Measurements from ENCODE around the gene WDR76. TPM values are rescaled to one million over a fixed set of nuclear protein-coding genes. Genes with fewer than 3 reads are reported as not detected.
"Not testable (repeated sequence)": the region's sequence is repeated elsewhere in the genome, so short reads cannot be mapped to it uniquely, and the experiment has no call there.

Gene WDR76
- polyA plus RNA-seq, 4 donors, result 1.1 to 5.1 (median 3.3) TPM

DNA sequence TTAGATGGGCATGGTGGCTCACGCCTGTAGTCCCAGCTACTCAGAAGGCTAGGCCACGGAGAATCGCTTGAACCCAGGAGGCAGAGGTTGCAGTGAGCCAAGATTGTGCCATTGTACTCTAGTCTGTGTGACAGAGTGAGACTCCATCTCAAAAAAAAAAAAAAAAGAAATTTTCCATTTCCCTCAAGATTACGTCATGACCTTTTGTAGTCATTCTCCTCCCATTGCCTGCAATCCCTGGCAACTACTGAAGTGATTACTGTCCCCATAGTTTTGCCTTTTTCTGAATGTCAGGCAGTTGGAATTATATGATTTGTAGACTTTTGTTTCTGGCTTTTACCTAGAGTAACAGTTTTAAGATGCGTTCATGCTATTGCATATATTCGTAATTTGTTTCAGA lies 28.0 kb downstream of the WDR76 start:
- DNase-seq, result no peak
- Histone ChIP-seq H3K4me3 (ENCODE audit: low read depth in 1 of 3, low read length in 3 of 3) (no peak overlapping the region), H3K9me3 (ENCODE audit: control insufficient read depth in 2 of 2, insufficient read depth in 1 of 2, low read depth in 1 of 2, low read length in 1 of 2) (no peaks in the 10 kb centered on the region), H3K4me1 (ENCODE audit: control insufficient read depth in 3 of 3, insufficient read depth in 2 of 3, low read depth in 1 of 3, low read length in 2 of 3) (no peaks in the 10 kb centered on the region), H3K27ac (ENCODE audit: low read depth in 1 of 3, low read length in 2 of 3) (no peak overlapping the region), H3K27me3 (ENCODE audit: control insufficient read depth in 3 of 3, insufficient read depth in 3 of 3, low read length in 3 of 3) (no peaks in the 10 kb centered on the region), H3K36me3 (ENCODE audit: control insufficient read depth in 3 of 3, insufficient read depth in 2 of 3, low read depth in 1 of 3, low read length in 3 of 3) (peaks cover 0 to 11% (median 3%) of the 10 kb centered on the region in 3 donors)
- WGBS, 3 donors, result 95 to 100% (median 99%) methylated on average over 6 of the region's 6 CpGs
- FAIRE-seq, result no peak

DNA sequence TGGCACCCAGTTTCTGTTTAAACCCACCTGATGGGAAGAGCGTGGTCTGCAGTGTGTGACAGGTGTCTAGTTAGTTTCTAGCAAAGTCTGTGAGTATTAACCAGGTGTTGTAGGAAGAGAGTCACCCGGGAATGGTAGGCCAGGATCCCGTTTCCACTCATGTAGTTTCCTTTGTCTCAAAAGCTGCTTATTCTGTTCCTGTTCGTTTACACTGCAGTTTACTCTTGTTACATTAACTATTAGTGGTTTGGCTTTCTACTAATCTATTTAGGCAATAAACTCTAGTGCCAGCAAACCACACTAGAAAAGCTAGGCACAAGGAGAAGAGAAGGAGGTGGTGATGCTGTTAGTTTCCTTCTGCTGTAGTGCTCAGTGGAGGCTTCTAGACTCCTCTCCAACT lies 32.7 kb downstream of the WDR76 start:
- DNase-seq (no peak), FAIRE-seq (no peak)
- no peaks in the 10 kb centered on the region for H3K9me3 ChIP-seq (ENCODE audit: control insufficient read depth in 2 of 2, insufficient read depth in 1 of 2, low read depth in 1 of 2, low read length in 1 of 2)
- peaks cover 0 to 11% (median 3%) of the 10 kb centered on the region in 3 donors for H3K36me3 ChIP-seq (ENCODE audit: control insufficient read depth in 3 of 3, insufficient read depth in 2 of 3, low read depth in 1 of 3, low read length in 3 of 3)
- H3K4me3 ChIP-seq (ENCODE audit: low read depth in 1 of 3, low read length in 3 of 3), result no peak overlapping the region
- WGBS, 3 donors, result 66 to 68% (median 68%) methylated on average over 4 of the region's 4 CpGs
- no peaks in the 10 kb centered on the region for H3K4me1 ChIP-seq (ENCODE audit: control insufficient read depth in 3 of 3, insufficient read depth in 2 of 3, low read depth in 1 of 3, low read length in 2 of 3)
- H3K27me3 ChIP-seq (ENCODE audit: control insufficient read depth in 3 of 3, insufficient read depth in 3 of 3, low read length in 3 of 3), result no peaks in the 10 kb centered on the region
- no peak overlapping the region for H3K27ac ChIP-seq (ENCODE audit: low read depth in 1 of 3, low read length in 2 of 3)

DNA sequence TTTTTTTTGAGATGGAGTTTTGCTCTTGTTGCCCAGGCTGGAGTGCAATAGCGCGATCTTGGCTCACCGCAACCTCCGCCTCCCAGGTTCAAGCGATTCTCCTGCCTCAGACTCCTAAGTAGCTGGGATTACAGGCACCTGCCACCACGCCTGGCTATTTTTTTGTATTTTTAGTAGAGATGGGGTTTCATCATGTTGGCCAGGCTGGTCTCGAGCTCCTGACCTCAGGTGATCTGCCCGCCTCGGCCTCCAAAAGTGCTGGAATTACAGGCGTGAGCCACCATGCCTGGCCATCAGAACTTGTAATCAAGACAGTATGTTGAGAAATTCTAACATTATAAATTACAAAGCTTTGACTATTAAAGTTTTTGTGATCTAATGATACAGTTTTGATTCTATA lies 39.8 kb downstream of the WDR76 start:
- DNase-seq; H3K4me3 ChIP-seq (ENCODE audit: low read depth in 1 of 3, low read length in 3 of 3); H3K27ac ChIP-seq (ENCODE audit: low read depth in 1 of 3, low read length in 2 of 3); H3K36me3 ChIP-seq (ENCODE audit: control insufficient read depth in 3 of 3, insufficient read depth in 2 of 3, low read depth in 1 of 3, low read length in 3 of 3); H3K4me1 ChIP-seq (ENCODE audit: control insufficient read depth in 3 of 3, insufficient read depth in 2 of 3, low read depth in 1 of 3, low read length in 2 of 3); H3K27me3 ChIP-seq (ENCODE audit: control insufficient read depth in 3 of 3, insufficient read depth in 3 of 3, low read length in 3 of 3); H3K9me3 ChIP-seq (ENCODE audit: control insufficient read depth in 2 of 2, insufficient read depth in 1 of 2, low read depth in 1 of 2, low read length in 1 of 2); FAIRE-seq: not testable (repeated sequence)
- WGBS, 3 donors, result 93 to 97% (median 96%) methylated on average over 10 of the region's 10 CpGs

DNA sequence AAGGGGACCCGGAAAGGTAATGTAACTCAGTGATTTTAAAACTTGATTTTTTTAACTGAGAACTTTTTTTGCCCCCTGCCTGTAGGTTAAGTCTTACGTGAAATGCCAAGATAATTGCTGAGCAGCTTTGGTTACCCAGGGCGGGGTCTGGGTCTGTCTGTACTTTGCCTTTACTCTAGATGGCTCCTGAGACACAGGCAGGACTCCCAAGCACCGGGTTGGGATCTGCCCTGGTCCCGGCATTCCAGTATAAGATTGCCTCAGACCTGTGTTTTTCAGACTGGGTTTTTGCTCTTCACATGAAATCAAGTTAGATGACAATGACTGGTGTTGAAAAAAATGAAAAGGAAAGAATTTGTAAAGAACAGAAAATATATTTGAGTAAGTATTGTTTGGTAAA lies 40.3 kb downstream of the WDR76 start:
- H3K9me3 ChIP-seq (ENCODE audit: control insufficient read depth in 2 of 2, insufficient read depth in 1 of 2, low read depth in 1 of 2, low read length in 1 of 2), result no peaks in the 10 kb centered on the region
- H3K27me3 ChIP-seq (ENCODE audit: control insufficient read depth in 3 of 3, insufficient read depth in 3 of 3, low read length in 3 of 3), result no peaks in the 10 kb centered on the region
- FAIRE-seq, result no peak
- 30 to 70% (median 50%) methylated on average over 5 of the region's 5 CpGs for WGBS, 3 donors
- H3K4me1 ChIP-seq (ENCODE audit: control insufficient read depth in 3 of 3, insufficient read depth in 2 of 3, low read depth in 1 of 3, low read length in 2 of 3), result no peaks in the 10 kb centered on the region
- no peak overlapping the region for H3K27ac ChIP-seq (ENCODE audit: low read depth in 1 of 3, low read length in 2 of 3)
- DNase-seq, result peak; percentile 46 to 59
- H3K4me3 ChIP-seq (ENCODE audit: low read depth in 1 of 3, low read length in 3 of 3), result no peak overlapping the region
- H3K36me3 ChIP-seq (ENCODE audit: control insufficient read depth in 3 of 3, insufficient read depth in 2 of 3, low read depth in 1 of 3, low read length in 3 of 3), result peaks cover 0 to 10% (median 0%) of the 10 kb centered on the region in 3 donors

DNA sequence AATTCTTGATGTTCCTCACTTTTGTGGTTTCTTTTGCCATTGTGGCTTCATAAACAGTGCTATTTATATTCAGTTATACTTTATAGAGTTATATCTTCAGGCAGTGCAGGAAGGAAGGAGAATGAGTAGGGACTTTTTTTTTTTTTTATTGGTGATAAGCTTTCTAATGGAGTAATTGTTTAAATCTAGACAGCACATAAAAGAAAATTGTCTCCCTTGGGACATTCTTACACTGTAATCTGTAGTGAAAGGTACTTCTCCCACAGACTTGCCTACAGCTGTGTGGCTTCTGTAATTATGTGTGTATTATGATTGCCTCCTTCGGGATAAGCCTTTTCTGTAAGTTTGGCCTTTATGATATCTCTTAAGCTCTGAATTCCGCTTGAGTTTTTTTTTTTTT lies 41.6 kb downstream of the WDR76 start:
- Histone ChIP-seq H3K27me3 (ENCODE audit: control insufficient read depth in 3 of 3, insufficient read depth in 3 of 3, low read length in 3 of 3) (no peaks in the 10 kb centered on the region), H3K4me3 (ENCODE audit: low read depth in 1 of 3, low read length in 3 of 3) (no peak overlapping the region), H3K9me3 (ENCODE audit: control insufficient read depth in 2 of 2, insufficient read depth in 1 of 2, low read depth in 1 of 2, low read length in 1 of 2) (no peaks in the 10 kb centered on the region), H3K27ac (ENCODE audit: low read depth in 1 of 3, low read length in 2 of 3) (no peak overlapping the region), H3K36me3 (ENCODE audit: control insufficient read depth in 3 of 3, insufficient read depth in 2 of 3, low read depth in 1 of 3, low read length in 3 of 3) (peaks cover 0 to 9% (median 0%) of the 10 kb centered on the region in 3 donors), H3K4me1 (ENCODE audit: control insufficient read depth in 3 of 3, insufficient read depth in 2 of 3, low read depth in 1 of 3, low read length in 2 of 3) (no peaks in the 10 kb centered on the region)
- no peak for DNase-seq
- 42 to 75% (median 67%) methylated on average over 2 of the region's 2 CpGs for WGBS, 3 donors
- FAIRE-seq, result no peak

DNA sequence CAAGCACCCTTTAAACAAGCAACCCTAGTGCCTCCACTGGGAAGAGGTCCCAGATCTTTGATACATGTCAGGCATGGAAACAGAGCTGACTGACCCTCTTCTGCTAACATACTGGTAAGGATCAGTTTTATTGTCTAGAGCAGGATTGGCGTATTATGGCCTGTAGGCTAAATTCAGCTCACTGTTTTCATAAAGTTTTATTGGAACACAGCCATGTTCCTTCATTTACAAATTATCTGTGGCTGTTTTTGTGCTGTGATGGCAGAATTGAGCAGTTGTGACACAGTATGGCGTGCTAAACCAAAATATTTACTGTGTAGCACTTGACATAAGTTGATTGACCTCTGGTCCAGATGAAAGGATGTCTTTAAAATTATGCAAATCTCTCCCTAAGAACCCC lies 45.0 kb downstream of the WDR76 start:
- H3K4me1 ChIP-seq (ENCODE audit: control insufficient read depth in 3 of 3, insufficient read depth in 2 of 3, low read depth in 1 of 3, low read length in 2 of 3), result no peaks in the 10 kb centered on the region
- 83 to 96% (median 93%) methylated on average over 2 of the region's 2 CpGs for WGBS, 3 donors
- FAIRE-seq (no peak), DNase-seq (no peak)
- H3K36me3 ChIP-seq (ENCODE audit: control insufficient read depth in 3 of 3, insufficient read depth in 2 of 3, low read depth in 1 of 3, low read length in 3 of 3), result peaks cover 0 to 10% (median 0%) of the 10 kb centered on the region in 3 donors
- no peaks in the 10 kb centered on the region for H3K27me3 ChIP-seq (ENCODE audit: control insufficient read depth in 3 of 3, insufficient read depth in 3 of 3, low read length in 3 of 3)
- H3K9me3 ChIP-seq (ENCODE audit: control insufficient read depth in 2 of 2, insufficient read depth in 1 of 2, low read depth in 1 of 2, low read length in 1 of 2), result no peaks in the 10 kb centered on the region
- no peak overlapping the region for H3K27ac ChIP-seq (ENCODE audit: low read depth in 1 of 3, low read length in 2 of 3)
- no peak overlapping the region for H3K4me3 ChIP-seq (ENCODE audit: low read depth in 1 of 3, low read length in 3 of 3)

DNA sequence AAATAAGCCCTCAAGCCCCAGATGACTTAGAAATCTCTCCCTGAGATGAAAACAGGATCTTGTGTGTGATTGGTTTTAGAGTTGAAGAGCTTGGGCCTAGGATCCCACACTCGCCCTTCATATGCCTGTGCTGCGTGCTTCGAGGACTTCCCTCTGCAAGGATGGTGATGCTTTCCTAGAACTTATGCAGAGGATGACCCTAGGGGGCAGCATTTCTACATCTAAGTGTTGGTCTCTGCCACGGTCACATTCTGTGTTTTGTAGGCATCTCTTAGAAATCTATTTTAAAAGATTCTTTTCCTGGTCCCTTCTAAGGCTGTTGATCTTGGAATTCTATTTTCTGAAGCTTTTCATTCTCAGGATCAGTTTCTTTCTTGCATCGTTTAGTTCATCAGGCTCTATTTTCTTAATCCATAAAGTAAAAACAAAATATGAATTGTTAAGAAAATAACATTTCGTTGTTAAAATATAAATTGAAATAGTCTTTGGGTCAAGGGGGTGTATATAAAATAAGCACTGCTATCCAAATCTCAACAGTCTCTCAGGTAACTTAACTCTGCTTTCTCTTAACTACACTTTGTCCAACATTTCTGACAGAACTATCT lies 45.7 kb downstream of the WDR76 start:
- 59 to 68% (median 65%) methylated on average over 6 of the region's 6 CpGs for WGBS, 3 donors

DNA sequence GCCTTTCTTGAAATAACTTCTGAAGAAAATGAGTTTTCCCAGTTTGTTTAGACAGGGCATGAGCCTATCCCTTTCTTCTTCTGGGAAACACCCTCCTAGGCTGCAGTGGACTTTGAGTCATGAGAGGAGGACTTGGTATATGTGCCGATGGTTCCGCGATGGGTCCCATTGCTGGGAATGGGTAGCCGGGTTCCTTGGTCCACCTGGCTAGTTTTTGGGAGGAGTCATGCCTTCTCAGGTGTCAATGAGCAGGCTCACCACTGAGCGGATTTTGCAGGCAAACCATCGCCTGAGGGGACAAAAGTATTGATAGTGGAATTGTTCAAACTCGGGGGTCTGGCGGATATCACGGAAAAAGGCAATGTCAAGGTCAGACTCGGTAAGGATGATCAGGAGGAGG lies 46.8 kb downstream of the WDR76 start:
- no peaks in the 10 kb centered on the region for H3K9me3 ChIP-seq (ENCODE audit: control insufficient read depth in 2 of 2, insufficient read depth in 1 of 2, low read depth in 1 of 2, low read length in 1 of 2)
- DNase-seq (no peak), FAIRE-seq (no peak)
- H3K4me3 ChIP-seq (ENCODE audit: low read depth in 1 of 3, low read length in 3 of 3), result no peak overlapping the region
- 91 to 96% (median 94%) methylated on average over 10 of the region's 10 CpGs for WGBS, 3 donors
- H3K4me1 ChIP-seq (ENCODE audit: control insufficient read depth in 3 of 3, insufficient read depth in 2 of 3, low read depth in 1 of 3, low read length in 2 of 3), result no peaks in the 10 kb centered on the region
- H3K27me3 ChIP-seq (ENCODE audit: control insufficient read depth in 3 of 3, insufficient read depth in 3 of 3, low read length in 3 of 3), result no peaks in the 10 kb centered on the region
- peaks cover 0 to 12% (median 0%) of the 10 kb centered on the region in 3 donors for H3K36me3 ChIP-seq (ENCODE audit: control insufficient read depth in 3 of 3, insufficient read depth in 2 of 3, low read depth in 1 of 3, low read length in 3 of 3)
- H3K27ac ChIP-seq (ENCODE audit: low read depth in 1 of 3, low read length in 2 of 3), result no peak overlapping the region

More for the DNA sequence above, 45.7 kb downstream of the WDR76 start:
- H3K27ac ChIP-seq (ENCODE audit: low read depth in 1 of 3, low read length in 2 of 3), result no peak overlapping the region
- no peaks in the 10 kb centered on the region for H3K27me3 ChIP-seq (ENCODE audit: control insufficient read depth in 3 of 3, insufficient read depth in 3 of 3, low read length in 3 of 3)
- DNase-seq (peak; percentile 61 to 75), FAIRE-seq (no peak)
- no peaks in the 10 kb centered on the region for H3K4me1 ChIP-seq (ENCODE audit: control insufficient read depth in 3 of 3, insufficient read depth in 2 of 3, low read depth in 1 of 3, low read length in 2 of 3)
- no peak overlapping the region for H3K4me3 ChIP-seq (ENCODE audit: low read depth in 1 of 3, low read length in 3 of 3)
- peaks cover 0 to 10% (median 0%) of the 10 kb centered on the region in 3 donors for H3K36me3 ChIP-seq (ENCODE audit: control insufficient read depth in 3 of 3, insufficient read depth in 2 of 3, low read depth in 1 of 3, low read length in 3 of 3)
- H3K9me3 ChIP-seq (ENCODE audit: control insufficient read depth in 2 of 2, insufficient read depth in 1 of 2, low read depth in 1 of 2, low read length in 1 of 2), result no peaks in the 10 kb centered on the region

DNA sequence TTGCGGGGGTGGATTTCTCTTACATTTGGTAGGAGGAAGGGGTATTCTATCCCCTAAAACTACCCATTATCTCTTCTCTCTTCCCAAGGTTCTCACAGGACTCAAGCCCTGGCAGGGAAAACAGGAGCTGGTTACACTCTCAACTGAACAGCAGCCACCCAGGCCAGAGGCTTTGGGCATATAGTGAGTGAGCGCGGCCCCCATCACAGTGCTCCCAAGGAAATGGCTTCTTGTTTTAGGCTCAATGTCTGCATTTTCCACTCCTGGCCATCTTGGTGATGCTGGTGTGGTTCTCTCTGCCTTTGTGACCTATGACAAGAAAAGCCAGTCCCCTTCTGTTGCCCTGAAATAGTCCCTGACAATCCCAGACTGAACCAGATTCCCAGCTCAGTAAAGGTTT lies 50.1 kb downstream of the WDR76 start:
- FAIRE-seq (no peak), DNase-seq (no peak)
- H3K4me1 ChIP-seq (ENCODE audit: control insufficient read depth in 3 of 3, insufficient read depth in 2 of 3, low read depth in 1 of 3, low read length in 2 of 3), result peaks cover 0 to 18% (median 0%) of the 10 kb centered on the region in 3 donors
- no peaks in the 10 kb centered on the region for H3K9me3 ChIP-seq (ENCODE audit: control insufficient read depth in 2 of 2, insufficient read depth in 1 of 2, low read depth in 1 of 2, low read length in 1 of 2)
- WGBS, 3 donors, result 81 to 97% (median 93%) methylated on average over 3 of the region's 3 CpGs
- H3K27ac ChIP-seq (ENCODE audit: low read depth in 1 of 3, low read length in 2 of 3), result no peak overlapping the region
- H3K4me3 ChIP-seq (ENCODE audit: low read depth in 1 of 3, low read length in 3 of 3), result no peak overlapping the region
- peaks cover 0 to 15% (median 0%) of the 10 kb centered on the region in 3 donors for H3K36me3 ChIP-seq (ENCODE audit: control insufficient read depth in 3 of 3, insufficient read depth in 2 of 3, low read depth in 1 of 3, low read length in 3 of 3)
- no peaks in the 10 kb centered on the region for H3K27me3 ChIP-seq (ENCODE audit: control insufficient read depth in 3 of 3, insufficient read depth in 3 of 3, low read length in 3 of 3)

Data from small intestine (tissue), 7 donors.